Adrenal gland (tissue), 5 donors: ENCODE measurements around the gene FMN1.

ENCODE experiments used
- POLR2A ChIP-seq, 2 donors: fragments of 450-650 bp; IDR thresholded peaks; one replicate each; pipeline ENCODE4 v1.6.1; 2017; ENCODE audit warnings: antibody characterized with exemption in 2 of 2, mild to moderate bottlenecking in 2 of 2, moderate library complexity in 1 of 2
- TF ChIP-seq, protein P1 (sequence below), 6 experiments: fragments of 450-650 bp in 4 of 6; fragments of 200-600 bp in 2 of 6; sonication (generic) in 1 of 6; IDR thresholded peaks; 1 replicate in 5 of 6; 2 replicates in 1 of 6; pipeline versions ENCODE4 v1.5.1 to v1.8.0; 2016 to 2021; ENCODE audit warnings: antibody characterized with exemption in 6 of 6, mild to moderate bottlenecking in 2 of 6, moderate library complexity in 1 of 6
- donor health status: DM: no; HTN: no; CAD: no.

DNA sequence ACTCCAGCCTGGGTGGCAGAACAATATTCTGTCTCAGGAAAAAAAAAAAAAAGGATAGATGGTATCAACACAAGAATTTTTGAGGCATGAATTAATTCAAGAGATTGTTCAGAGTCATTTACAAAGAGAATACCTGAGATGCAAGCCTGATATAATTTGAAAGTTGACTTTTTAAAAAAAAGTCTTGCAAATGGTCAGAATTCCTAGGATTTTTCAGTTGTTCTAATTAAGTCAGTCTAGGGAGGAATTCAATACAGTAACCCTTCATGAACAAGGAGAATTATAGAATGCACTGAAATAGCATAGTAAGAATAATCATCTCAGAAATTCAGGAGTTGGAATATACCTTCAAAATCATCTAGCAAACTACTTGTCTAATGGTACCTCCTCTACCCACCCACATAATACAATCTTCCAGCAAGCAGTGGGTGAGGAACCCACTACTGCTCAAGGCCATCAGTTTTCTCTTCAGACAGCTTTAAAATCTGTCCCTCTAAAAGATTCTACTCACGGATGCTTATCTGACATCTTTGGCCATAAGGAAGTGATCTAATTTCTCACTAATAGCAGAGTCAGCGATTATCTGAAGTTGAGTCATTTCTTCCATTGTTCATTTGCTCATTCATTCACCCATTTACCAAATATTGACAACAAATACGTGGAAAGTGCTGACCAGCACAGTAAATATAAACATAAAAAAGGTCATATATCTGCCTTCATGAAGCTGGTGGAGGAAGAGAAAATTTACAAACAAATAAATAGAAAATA is 317.1 kb downstream of the FMN1 start:
- TF ChIP-seq, protein P1, sequence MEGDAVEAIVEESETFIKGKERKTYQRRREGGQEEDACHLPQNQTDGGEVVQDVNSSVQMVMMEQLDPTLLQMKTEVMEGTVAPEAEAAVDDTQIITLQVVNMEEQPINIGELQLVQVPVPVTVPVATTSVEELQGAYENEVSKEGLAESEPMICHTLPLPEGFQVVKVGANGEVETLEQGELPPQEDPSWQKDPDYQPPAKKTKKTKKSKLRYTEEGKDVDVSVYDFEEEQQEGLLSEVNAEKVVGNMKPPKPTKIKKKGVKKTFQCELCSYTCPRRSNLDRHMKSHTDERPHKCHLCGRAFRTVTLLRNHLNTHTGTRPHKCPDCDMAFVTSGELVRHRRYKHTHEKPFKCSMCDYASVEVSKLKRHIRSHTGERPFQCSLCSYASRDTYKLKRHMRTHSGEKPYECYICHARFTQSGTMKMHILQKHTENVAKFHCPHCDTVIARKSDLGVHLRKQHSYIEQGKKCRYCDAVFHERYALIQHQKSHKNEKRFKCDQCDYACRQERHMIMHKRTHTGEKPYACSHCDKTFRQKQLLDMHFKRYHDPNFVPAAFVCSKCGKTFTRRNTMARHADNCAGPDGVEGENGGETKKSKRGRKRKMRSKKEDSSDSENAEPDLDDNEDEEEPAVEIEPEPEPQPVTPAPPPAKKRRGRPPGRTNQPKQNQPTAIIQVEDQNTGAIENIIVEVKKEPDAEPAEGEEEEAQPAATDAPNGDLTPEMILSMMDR (IDR thresholded peaks at IDR 0.05): no peak
- TF ChIP-seq POLR2A (IDR thresholded peaks at IDR 0.05): no peak
